COR-L47 (cell line): ENCODE measurements around the gene MANSC1.
"Not testable (repeated sequence)": the region's sequence is repeated elsewhere in the genome, so short reads cannot be mapped to it uniquely, and the experiment has no call there.

Source experiments
- DNase-seq: peaks from one replicate; lab custom pipeline; 2025; lab: John Stamatoyannopoulos, UW

Gene MANSC1

GRCh38 chr12:12365446-12365802, 15.4 kb upstream of the MANSC1 start:
- DNase-seq = no peak

- DNase-seq = no peak
Observed at GRCh38 chr12:12364787-12365445, 14.9 kb upstream of the MANSC1 start.

GRCh38 chr12:12358528-12358927, 8.5 kb upstream of the MANSC1 start:
- no peak for DNase-seq

DNA sequence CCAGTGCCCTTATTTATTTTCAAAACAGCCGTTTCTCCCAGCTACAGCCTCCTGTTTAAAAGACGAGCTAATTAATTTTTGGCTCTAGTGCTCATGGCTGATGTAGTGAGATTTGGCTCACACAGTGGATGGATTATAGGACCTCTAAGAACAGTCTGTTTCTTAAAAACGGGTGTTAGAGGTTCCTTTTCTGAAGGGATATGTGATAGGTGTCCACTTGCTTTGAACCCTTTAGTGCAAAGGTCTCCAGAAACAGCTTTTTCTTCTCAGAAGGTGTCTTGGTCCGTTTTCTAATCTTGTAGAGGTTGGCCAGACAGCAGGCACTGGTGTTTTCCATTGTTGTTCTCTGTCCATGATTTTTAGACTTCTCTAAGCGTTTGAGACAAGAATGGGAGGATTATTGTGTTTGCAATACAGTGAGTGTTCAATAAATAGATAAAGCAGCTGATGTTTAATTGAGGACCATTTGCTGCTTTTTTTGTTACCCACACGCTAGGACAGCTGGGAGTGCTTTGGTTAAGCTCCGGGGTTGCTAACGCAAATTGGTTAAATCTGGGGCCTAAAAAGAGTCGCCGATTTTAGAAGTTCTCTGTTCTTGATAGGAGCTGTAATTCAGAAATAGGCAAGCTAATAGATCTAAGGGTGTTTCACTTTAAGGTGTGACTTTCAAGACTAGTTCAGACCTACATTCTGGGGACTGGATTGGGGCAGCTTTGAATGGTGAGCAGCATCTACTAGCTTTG, 7.8 kb upstream of the MANSC1 start:
- DNase-seq = peak; percentile 29

DNA sequence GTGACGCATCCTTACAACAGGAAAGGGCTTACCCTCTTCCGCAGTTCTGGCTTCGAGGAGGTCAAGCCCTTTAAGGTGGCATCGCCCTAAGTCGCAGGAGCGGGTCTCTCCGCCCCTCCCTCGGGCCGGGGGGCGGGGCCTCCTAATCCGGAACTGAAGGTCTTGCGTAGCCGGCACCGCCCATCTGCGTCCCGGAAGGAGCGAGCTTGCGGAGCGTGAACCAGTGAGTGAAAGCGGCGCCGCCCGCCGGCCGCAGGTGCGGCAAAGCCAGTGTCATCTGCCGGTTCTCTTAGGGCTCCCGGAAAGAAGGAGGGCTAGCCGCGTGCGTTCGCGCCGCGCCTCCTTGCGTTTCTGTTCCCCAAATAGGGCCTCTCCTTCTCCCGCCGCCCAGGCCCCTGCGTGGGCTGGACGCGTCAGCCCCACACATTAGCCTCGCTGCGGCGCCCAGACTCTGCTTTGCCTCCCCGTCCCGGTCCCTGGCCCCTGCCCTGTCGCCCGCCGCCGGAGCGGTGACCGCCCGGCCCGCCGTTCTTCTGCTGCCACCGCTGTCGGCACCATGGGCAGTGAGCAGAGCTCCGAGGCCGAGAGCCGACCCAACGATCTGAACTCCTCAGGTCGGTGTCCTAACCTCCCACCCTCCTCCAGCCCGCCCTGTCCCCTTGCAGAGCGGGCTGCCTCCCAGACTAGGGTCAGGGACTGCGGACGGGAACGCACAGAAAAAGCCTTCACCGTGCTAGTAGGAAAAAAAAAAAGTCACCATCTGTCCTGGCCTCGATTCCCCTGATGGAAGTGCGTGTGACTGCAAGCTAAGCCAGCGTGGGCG, 7.1 kb upstream of the MANSC1 start, which contains the start of gene BORCS5:
BORCS5 (plus strand) TSS at position 183 of the 823 bp plus-strand sequence; CDS start at position 557, 374 bp downstream.
- DNase-seq = peak; percentile 89

- no peak for DNase-seq
Observed at GRCh38 chr12:12356467-12356895, 6.4 kb upstream of the MANSC1 start.

DNA sequence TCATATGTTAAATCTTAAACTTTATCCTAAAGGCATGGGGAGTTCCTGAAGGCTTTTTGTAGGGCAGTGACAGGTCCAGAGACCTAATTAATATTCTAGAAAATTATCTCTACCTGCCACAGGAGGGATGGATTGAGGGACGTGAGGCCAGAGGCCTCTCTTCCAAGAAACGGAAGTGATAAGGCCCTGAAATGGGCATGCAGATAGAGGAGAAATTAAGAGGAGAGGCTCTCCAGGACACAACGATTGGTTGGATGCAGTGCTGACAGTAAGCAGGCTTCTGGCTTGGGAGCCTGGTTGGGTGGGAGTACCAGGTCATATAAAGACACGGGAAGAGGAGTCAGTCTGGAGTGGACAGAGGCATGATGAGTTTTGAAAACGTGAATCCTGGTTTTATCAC, 3.8 kb upstream of the MANSC1 start:
- no peak for DNase-seq

- DNase-seq = no peak
Observed at GRCh38 chr12:12353276-12353675, 3.2 kb upstream of the MANSC1 start.

- DNase-seq = not testable (repeated sequence)
Observed at GRCh38 chr12:12351468-12352185, 1.6 kb upstream of the MANSC1 start.

- DNase-seq = no peak
Observed at GRCh38 chr12:12350868-12351463, 924 bp upstream of the MANSC1 start.

DNA sequence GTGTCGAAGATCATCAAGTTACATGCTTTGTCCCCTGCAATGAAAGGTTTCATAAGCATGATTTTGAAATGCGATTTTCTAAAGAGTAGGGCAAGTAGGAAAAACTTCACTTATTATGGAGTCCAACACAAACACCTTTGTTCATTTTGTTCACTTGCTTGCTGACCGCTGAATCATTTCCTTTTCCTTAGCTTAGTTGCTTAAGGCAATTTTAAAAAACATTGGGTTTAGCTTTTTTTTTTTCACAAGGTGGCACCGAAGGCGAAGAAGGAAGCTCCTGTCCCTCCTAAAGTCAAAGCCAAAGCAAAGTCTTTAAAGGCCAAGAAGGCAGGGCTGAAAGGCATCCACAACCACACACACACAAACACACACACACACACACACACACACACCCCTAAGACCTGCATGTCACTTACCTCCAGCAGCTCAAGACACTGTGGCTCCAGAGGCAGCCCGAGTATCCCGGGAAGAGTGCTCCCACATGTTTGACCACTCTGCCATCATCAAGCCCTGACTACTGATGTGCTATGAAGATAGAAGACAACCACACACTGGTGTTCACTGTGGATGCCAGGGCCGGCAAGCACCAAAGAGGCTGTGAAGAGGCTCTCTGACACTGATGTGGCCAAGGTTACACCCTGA, 11.4 kb downstream of the MANSC1 start:
- no peak for DNase-seq

GRCh38 chr12:12336511-12336910, 13.5 kb downstream of the MANSC1 start:
- no peak for DNase-seq

GRCh38 chr12:12336049-12336411, 14.0 kb downstream of the MANSC1 start:
- no peak for DNase-seq

DNA sequence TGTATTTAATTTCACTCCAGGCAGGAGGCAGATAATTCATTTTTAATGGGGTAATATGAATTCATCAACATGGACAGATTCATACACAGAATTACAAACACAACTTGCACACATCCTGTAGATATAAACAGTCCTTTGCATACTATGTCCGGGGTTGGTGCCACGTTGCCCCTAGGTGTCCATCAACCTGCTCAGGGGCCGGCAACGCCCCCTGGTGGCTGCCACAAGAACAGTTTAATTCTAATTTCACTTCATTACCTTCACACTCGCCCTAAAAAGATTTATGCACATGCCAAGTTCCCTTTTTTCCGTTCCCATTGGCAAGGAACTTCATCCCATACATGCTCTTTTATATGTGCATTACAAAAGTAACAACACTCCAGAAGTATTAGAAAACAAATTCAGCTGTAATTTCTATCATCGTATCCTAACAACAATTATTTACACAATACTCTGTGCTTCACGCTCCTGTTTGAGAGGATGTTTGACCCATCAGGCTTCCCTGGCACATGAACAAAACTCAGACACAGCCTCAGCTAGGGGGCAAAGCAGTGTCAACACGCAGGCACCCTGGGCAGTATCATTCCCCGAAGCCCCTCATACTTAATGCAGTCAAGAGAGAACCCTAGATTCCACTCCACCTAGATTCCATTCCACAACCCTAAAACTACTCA, 15.5 kb downstream of the MANSC1 start:
- peak; percentile 20 for DNase-seq

- DNase-seq = peak; percentile 60
Observed at GRCh38 chr12:12333407-12334366, 16.4 kb downstream of the MANSC1 start.

DNA sequence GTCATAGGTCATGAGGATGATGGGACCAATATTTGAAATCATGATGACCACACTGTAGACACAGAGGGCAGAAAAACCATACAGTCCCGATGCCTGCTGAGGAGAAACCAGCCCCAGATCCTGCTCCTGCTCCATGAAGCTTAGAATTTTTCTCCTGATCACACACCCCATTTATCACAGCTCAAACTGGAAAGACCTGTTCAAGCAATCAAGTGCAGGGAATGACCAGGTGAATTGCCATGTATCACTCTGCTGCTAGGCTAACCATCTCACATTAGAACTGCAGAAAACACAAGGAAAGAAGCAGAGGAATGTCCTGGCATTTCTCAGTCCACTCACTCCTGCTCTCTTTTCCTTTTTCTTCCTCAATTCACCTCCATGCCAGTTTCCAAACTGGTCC, 18.1 kb downstream of the MANSC1 start:
- DNase-seq = no peak

GRCh38 chr12:12331244-12331771, 18.7 kb downstream of the MANSC1 start:
- DNase-seq = no peak

DNA sequence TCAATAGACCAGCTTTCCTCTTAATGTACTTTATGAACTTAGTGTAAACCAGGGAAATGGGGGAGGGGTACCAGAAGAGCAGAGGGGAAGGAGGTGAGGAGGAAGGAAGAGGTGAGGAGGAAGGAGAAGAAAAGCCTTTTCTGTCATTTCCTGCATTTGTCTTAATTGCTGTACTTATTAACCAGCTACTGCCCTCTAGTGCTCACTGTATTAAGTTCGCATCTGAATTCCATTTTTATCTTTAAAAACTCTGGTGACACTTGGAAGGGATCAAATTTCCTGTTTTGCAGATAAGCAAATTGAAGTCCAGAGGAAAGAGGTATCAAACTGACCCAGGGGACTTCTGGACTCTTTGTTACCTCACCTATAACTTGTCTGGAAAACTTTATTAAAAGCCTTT, 22.2 kb downstream of the MANSC1 start:
- DNase-seq = peak; percentile 34

- DNase-seq = no peak
Observed at GRCh38 chr12:12326262-12326661, 23.8 kb downstream of the MANSC1 start.
